Endothelial cell of umbilical vein (primary cell): ENCODE results near the gene WDR47.

ENCODE experiments used
- CTCF ChIP-seq, 2 donors: IDR thresholded peaks; 1 replicate in 1 of 2; 2 replicates in 1 of 2; pipeline ENCODE4 v1.5.1; 2011; ENCODE audit warnings: low read length in 2 of 2, mild to moderate bottlenecking in 2 of 2, moderate library complexity in 2 of 2, control low read depth in 1 of 2, inconsistent platforms in 1 of 2, low read depth in 1 of 2; ENCODE audit not compliant: insufficient read depth in 1 of 2; ENCODE audit errors: extremely low read depth in 1 of 2
- POLR2A ChIP-seq: IDR thresholded peaks from 2 replicates; pipeline ENCODE4 v1.6.1; 2012; ENCODE audit warnings: low read depth, mild to moderate bottlenecking, control low read depth, low read length
- POLR2AphosphoS5 ChIP-seq: IDR thresholded peaks from 2 replicates; pipeline ENCODE4 v1.6.1; 2012; ENCODE audit warnings: low read depth, mild to moderate bottlenecking, control low read depth, low read length, moderate library complexity; ENCODE audit not compliant: insufficient read depth

DNA sequence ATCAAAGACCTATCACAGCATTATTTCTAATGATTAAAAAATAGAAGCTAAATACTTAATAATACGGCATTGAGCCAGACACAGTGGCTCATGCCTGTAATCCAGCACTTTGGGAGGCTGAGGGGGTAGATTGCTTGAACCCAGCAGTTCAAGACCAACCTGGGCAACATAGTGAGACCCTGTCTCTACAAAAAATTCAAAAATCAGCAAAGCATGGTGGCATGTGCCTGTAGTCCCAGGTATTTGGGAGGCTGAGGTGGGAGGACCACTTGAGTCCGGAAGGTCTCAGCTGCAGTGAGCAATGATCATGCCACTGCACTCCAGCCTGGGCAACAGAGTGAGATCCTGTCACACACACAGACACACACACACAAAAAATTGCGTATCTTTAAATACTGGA is 23.2 kb upstream of the WDR47 start:
- TF ChIP-seq CTCF (IDR thresholded peaks at IDR 0.05; ENCODE audit: extremely low read depth in 1 of 2, insufficient read depth in 1 of 2, low read depth in 1 of 2, low read length in 2 of 2): no peak
- TF ChIP-seq POLR2A: no peak
- TF ChIP-seq POLR2AphosphoS5: no peak
